Activated CD4-positive, alpha-beta T cell treated with anti-CD3 and anti-CD28 coated beads for 24 hours (primary cell): Measurements from ENCODE around the gene CCDC91.

ENCODE experiments used
- DNase-seq, 2 donors: peaks; one replicate each; pipeline ENCODE4 v3.0.0-alpha.2; 2020; ENCODE audit warnings: low read depth in 2 of 2

CCDC91 gene

GRCh38 chr12:28527631-28528249, 337.5 kb downstream of the CCDC91 start:
- DNase-seq: no peak

- DNase-seq: no peak
Measured at GRCh38 chr12:28535216-28535615, 345.0 kb downstream of the CCDC91 start.

- no peak for DNase-seq
Measured at GRCh38 chr12:28536088-28536487, 345.8 kb downstream of the CCDC91 start.

GRCh38 chr12:28537474-28537873, 347.2 kb downstream of the CCDC91 start:
- DNase-seq: no peak

- DNase-seq: no peak
Measured at GRCh38 chr12:28539691-28540323, 349.6 kb downstream of the CCDC91 start.

- DNase-seq: no peak
Measured at GRCh38 chr12:28540324-28540714, 350.1 kb downstream of the CCDC91 start.

GRCh38 chr12:28543021-28543890, 353.0 kb downstream of the CCDC91 start:
- DNase-seq: no peak

- no peak for DNase-seq
Measured at GRCh38 chr12:28550757-28551704, 360.8 kb downstream of the CCDC91 start.

GRCh38 chr12:28552251-28552970, 362.2 kb downstream of the CCDC91 start:
- DNase-seq: no peak

GRCh38 chr12:28555748-28556147, 365.5 kb downstream of the CCDC91 start:
- DNase-seq: no peak

GRCh38 chr12:28558250-28558649, 368.0 kb downstream of the CCDC91 start:
- DNase-seq: no peak

- DNase-seq: no peak
Measured at GRCh38 chr12:28563286-28563685, 373.0 kb downstream of the CCDC91 start.

GRCh38 chr12:28563936-28564335, 373.7 kb downstream of the CCDC91 start:
- no peak for DNase-seq

- no peak for DNase-seq
Measured at GRCh38 chr12:28568118-28568517, 377.9 kb downstream of the CCDC91 start.

GRCh38 chr12:28568704-28569103, 378.4 kb downstream of the CCDC91 start:
- DNase-seq: no peak

GRCh38 chr12:28569698-28570411, 379.6 kb downstream of the CCDC91 start:
- DNase-seq: no peak

- no peak for DNase-seq
Measured at GRCh38 chr12:28570811-28571210, 380.6 kb downstream of the CCDC91 start.

GRCh38 chr12:28574746-28575592, 384.7 kb downstream of the CCDC91 start:
- no peak for DNase-seq

GRCh38 chr12:28575593-28576205, 385.4 kb downstream of the CCDC91 start:
- no peak for DNase-seq
